CD14-positive monocyte (primary cell): ENCODE results near the gene PHLDA3. TPM values are rescaled to one million over a fixed set of nuclear protein-coding genes. Genes with fewer than 3 reads are reported as not detected.

Source experiments
- DNase-seq, 3 donors: peaks; one replicate each; pipeline ENCODE4 v3.0.0-alpha.2; 2011 to 2022
- H2AFZ ChIP-seq: 2 replicates; pipeline ENCODE4 v1.6.0; 2012; ENCODE audit warnings: mild to moderate bottlenecking, low read depth, low read length, inconsistent platforms; ENCODE audit not compliant: insufficient read depth, poor library complexity, severe bottlenecking
- H3K27ac ChIP-seq, 2 donors: 1 replicate in 1 of 2; 2 replicates in 1 of 2; pipeline ENCODE4 v1.5.1; 2012 to 2013; ENCODE audit warnings: low read length in 2 of 2, control low read depth in 1 of 2, inconsistent platforms in 1 of 2, low read depth in 1 of 2, mild to moderate bottlenecking in 1 of 2
- H3K27me3 ChIP-seq, 2 donors: one replicate each; pipeline versions ENCODE4 v1.6.0 to v1.6.1; 2011 to 2013; ENCODE audit warnings: low read length in 2 of 2; ENCODE audit not compliant: control insufficient read depth in 2 of 2, insufficient read depth in 2 of 2
- H3K36me3 ChIP-seq, 2 donors: replicated peaks in 1 of 2; 1 replicate in 1 of 2; 2 replicates in 1 of 2; pipeline versions ENCODE4 v1.5.1 to v1.6.1; 2012 to 2013; ENCODE audit warnings: low read length in 2 of 2, control low read depth in 1 of 2, inconsistent platforms in 1 of 2, mild to moderate bottlenecking in 1 of 2; ENCODE audit not compliant: insufficient read depth in 2 of 2, control insufficient read depth in 1 of 2
- H3K4me1 ChIP-seq, 2 donors: 1 replicate in 1 of 2; 2 replicates in 1 of 2; pipeline versions ENCODE4 v1.5.1 to v1.6.1; 2012 to 2013; ENCODE audit warnings: low read length in 2 of 2, control low read depth in 1 of 2, inconsistent platforms in 1 of 2, mild to moderate bottlenecking in 1 of 2, moderate library complexity in 1 of 2; ENCODE audit not compliant: insufficient read depth in 2 of 2, control insufficient read depth in 1 of 2
- H3K4me2 ChIP-seq: replicated peaks from 2 replicates; pipeline ENCODE3; 2012; ENCODE audit warnings: low read length, moderate library complexity, mild to moderate bottlenecking; ENCODE audit not compliant: poor library complexity, severe bottlenecking; ENCODE audit errors: extremely low read depth
- H3K4me3 ChIP-seq, 3 experiments: fragments of 200-600 bp in 1 of 3; sonication (generic) in 1 of 3; replicated peaks in 1 of 3; 1 replicate in 2 of 3; 2 replicates in 1 of 3; pipeline ENCODE4 v1.5.1; 2011 to 2013; ENCODE audit warnings: low read length in 3 of 3, mild to moderate bottlenecking in 3 of 3, control low read depth in 2 of 3, low read depth in 2 of 3, inconsistent platforms in 1 of 3, moderate library complexity in 1 of 3
- H3K79me2 ChIP-seq: 2 replicates; pipeline ENCODE4 v1.6.0; 2012; ENCODE audit warnings: mild to moderate bottlenecking, control low read depth, inconsistent platforms, low read length, moderate library complexity; ENCODE audit not compliant: insufficient read depth
- H3K9ac ChIP-seq: 2 replicates; pipeline ENCODE4 v1.6.0; 2017; ENCODE audit warnings: low read length, mild to moderate bottlenecking; ENCODE audit not compliant: insufficient read depth, poor library complexity, severe bottlenecking
- H3K9me3 ChIP-seq, 2 donors: replicated peaks in 1 of 2; 1 replicate in 1 of 2; 2 replicates in 1 of 2; pipeline versions ENCODE4 v1.5.1 to v1.6.1; 2012 to 2013; ENCODE audit warnings: low read length in 2 of 2, control low read depth in 1 of 2; ENCODE audit not compliant: control insufficient read depth in 1 of 2, insufficient read depth in 1 of 2
- H4K20me1 ChIP-seq: 2 replicates; pipeline ENCODE4 v1.6.0; 2012; ENCODE audit warnings: mild to moderate bottlenecking, low read length, control low read depth, moderate library complexity; ENCODE audit not compliant: insufficient read depth
- H3K27ac Mint-ChIP-seq, 7 donors: one replicate each; pipeline ENCODE4 v1.8.0; 2020; ENCODE audit warnings: mild to moderate bottlenecking in 7 of 7, mixed read lengths in 7 of 7, moderate library complexity in 6 of 7, inconsistent platforms in 2 of 7
- H3K27me3 Mint-ChIP-seq, 3 donors: one replicate each; pipeline ENCODE4 v1.8.0; 2021 to 2022; ENCODE audit warnings: low read depth in 3 of 3, mild to moderate bottlenecking in 3 of 3, mixed read lengths in 3 of 3, moderate library complexity in 3 of 3, inconsistent platforms in 1 of 3
- H3K36me3 Mint-ChIP-seq, 2 donors: one replicate each; pipeline ENCODE4 v1.8.0; 2020; ENCODE audit warnings: mixed read lengths in 2 of 2, inconsistent platforms in 1 of 2, mild to moderate bottlenecking in 1 of 2
- H3K4me1 Mint-ChIP-seq: one replicate; pipeline ENCODE4 v1.8.0; 2020; ENCODE audit warnings: mild to moderate bottlenecking, mixed read lengths
- H3K4me3 Mint-ChIP-seq, 2 donors: one replicate each; pipeline ENCODE4 v1.8.0; 2020; ENCODE audit warnings: mild to moderate bottlenecking in 2 of 2, mixed read lengths in 2 of 2, moderate library complexity in 1 of 2
- H3K9me3 Mint-ChIP-seq, 7 donors: one replicate each; pipeline ENCODE4 v1.8.0; 2020 to 2022; ENCODE audit warnings: mixed read lengths in 7 of 7, mild to moderate bottlenecking in 6 of 7, moderate library complexity in 6 of 7, inconsistent platforms in 2 of 7
- WGBS: methylation state at CpG from one replicate; pipeline ENCODE4 v1.1.5; 2013; ENCODE audit warnings: missing lambda C conversion rate; ENCODE audit not compliant: insufficient coverage; 5-methylcytosine and 5-hydroxymethylcytosine counted together
- intact Hi-C, 2 donors: fragments of 100-400 bp; cut with micrococcal nuclease; formaldehyde crosslinking; loops; one replicate each; pipeline versions ENCODE4 v1.15.0 to v1.15.1; 2023
- polyA plus RNA-seq, 3 donors: library from polyadenylated mRNA; depleted of rRNA in 1 of 3; unstranded in 2 of 3; stranded (reverse) in 1 of 3; fragments of 300-500 nt in 2 of 3; fragments of >200 nt in 1 of 3; fragmentation: Illumina TruSeq in 2 of 3; gene quantifications; 1 replicate in 2 of 3; 2 replicates in 1 of 3; pipeline ENCODE4 v1.2.3, GENCODE V29; 2012 to 2021
- TF ChIP-seq, protein P1 (sequence below): fragments of 200-600 bp; IDR thresholded peaks from one replicate; pipeline ENCODE4 v1.8.0; 2022; ENCODE audit warnings: antibody characterized with exemption, mild to moderate bottlenecking

Gene PHLDA3
- polyA plus RNA-seq, 3 donors: 0.08 TPM; not detected in 2

DNA sequence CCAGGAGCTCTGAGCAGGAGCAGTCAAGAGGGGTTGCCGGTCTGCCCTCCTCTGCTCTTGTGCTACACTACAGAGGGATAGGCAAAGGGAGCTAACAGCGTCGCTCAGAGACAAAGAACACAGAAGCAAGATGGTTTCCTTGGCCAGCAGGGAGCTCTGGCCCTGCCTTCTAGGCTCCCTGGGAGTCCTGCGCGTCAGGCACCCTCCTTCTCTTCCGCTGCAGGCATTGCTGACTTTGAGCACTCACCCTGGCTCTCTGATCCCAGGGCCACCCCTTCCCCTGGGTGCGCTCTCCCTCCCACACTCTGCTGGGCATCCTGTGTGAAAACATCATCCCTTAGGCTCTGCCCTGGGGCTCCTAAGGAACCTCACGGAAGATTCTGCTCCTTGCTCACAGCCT is 47.9 kb downstream of the PHLDA3 start:
- Histone ChIP-seq H3K27ac (no peak overlapping the region), H3K79me2 (no peaks in the 10 kb centered on the region), H3K4me1 (no peaks in the 10 kb centered on the region), H3K4me2 (no peak overlapping the region), H4K20me1 (no peaks in the 10 kb centered on the region), H2AFZ (no peak overlapping the region), H3K4me3 (no peak overlapping the region), H3K27me3 (no peaks in the 10 kb centered on the region), H3K9me3 (no peaks in the 10 kb centered on the region), H3K9ac (no peak overlapping the region), H3K36me3 (no peaks in the 10 kb centered on the region)
- intact Hi-C loops: no loop called here
- Mint-ChIP-seq H3K27me3 (peaks cover 2 to 5% (median 3%) of the 10 kb centered on the region in 3 donors), H3K27ac (no peak overlapping the region), H3K4me1 (no peaks in the 10 kb centered on the region), H3K9me3 (peaks cover 0 to 2% (median 0%) of the 10 kb centered on the region in 7 donors), H3K36me3 (no peaks in the 10 kb centered on the region), H3K4me3 (no peak overlapping the region)
- WGBS: 96% methylated on average over 8 of the region's 8 CpGs
- DNase-seq: no peak
- TF ChIP-seq, protein P1, sequence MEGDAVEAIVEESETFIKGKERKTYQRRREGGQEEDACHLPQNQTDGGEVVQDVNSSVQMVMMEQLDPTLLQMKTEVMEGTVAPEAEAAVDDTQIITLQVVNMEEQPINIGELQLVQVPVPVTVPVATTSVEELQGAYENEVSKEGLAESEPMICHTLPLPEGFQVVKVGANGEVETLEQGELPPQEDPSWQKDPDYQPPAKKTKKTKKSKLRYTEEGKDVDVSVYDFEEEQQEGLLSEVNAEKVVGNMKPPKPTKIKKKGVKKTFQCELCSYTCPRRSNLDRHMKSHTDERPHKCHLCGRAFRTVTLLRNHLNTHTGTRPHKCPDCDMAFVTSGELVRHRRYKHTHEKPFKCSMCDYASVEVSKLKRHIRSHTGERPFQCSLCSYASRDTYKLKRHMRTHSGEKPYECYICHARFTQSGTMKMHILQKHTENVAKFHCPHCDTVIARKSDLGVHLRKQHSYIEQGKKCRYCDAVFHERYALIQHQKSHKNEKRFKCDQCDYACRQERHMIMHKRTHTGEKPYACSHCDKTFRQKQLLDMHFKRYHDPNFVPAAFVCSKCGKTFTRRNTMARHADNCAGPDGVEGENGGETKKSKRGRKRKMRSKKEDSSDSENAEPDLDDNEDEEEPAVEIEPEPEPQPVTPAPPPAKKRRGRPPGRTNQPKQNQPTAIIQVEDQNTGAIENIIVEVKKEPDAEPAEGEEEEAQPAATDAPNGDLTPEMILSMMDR: no peak

DNA sequence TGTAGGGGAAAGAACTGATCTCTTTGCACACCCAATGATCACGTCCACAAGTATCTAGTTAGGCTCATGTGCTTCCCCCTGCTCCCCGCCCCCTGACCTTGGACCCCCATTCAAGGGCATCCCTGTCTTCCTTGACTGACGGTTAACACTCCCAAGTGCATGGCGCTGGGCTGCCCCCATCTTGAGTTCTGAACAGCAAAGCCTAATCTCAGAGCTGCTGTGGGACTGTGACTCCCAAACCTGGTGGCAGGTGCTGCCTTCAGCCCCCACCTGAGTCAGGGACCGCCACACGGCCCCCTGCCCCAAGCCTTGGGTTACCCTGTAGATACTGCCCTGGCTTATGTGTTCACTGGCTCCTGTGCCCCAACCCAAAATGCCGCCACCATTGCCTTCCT is 48.4 kb downstream of the PHLDA3 start:
- H3K9ac ChIP-seq: no peak overlapping the region
- no peak overlapping the region for H3K27ac Mint-ChIP-seq
- H3K9me3 ChIP-seq: no peaks in the 10 kb centered on the region
- no peak overlapping the region for H3K4me3 Mint-ChIP-seq
- H2AFZ ChIP-seq: no peak overlapping the region
- intact Hi-C loops: no loop called here
- H3K27ac ChIP-seq: no peak overlapping the region
- no peaks in the 10 kb centered on the region for H4K20me1 ChIP-seq
- WGBS: 84% methylated on average over 7 of the region's 7 CpGs
- H3K27me3 ChIP-seq: no peaks in the 10 kb centered on the region
- TF ChIP-seq, protein P1: no peak
- H3K4me3 ChIP-seq: no peak overlapping the region
- H3K36me3 Mint-ChIP-seq: no peaks in the 10 kb centered on the region
- H3K4me1 ChIP-seq: no peaks in the 10 kb centered on the region
- no peaks in the 10 kb centered on the region for H3K36me3 ChIP-seq
- no peak overlapping the region for H3K4me2 ChIP-seq
- no peak for DNase-seq
- no peaks in the 10 kb centered on the region for H3K4me1 Mint-ChIP-seq
- H3K9me3 Mint-ChIP-seq: peaks cover 0 to 2% (median 0%) of the 10 kb centered on the region in 7 donors
- peaks cover 1 to 9% (median 2%) of the 10 kb centered on the region in 3 donors for H3K27me3 Mint-ChIP-seq
- H3K79me2 ChIP-seq: no peaks in the 10 kb centered on the region
